Urothelium cell line (cell line): ENCODE data around the gene NLRC3.

Source experiments
- DNase-seq: peaks from one replicate; pipeline ENCODE4 v3.0.0; 2011; ENCODE audit warnings: low spot score, mixed read lengths
- FAIRE-seq: peaks from 2 replicates; lab custom pipeline; 2011; peaks lifted over from hg19 to GRCh38; lab: Jason Lieb, UNC

Gene NLRC3

DNA sequence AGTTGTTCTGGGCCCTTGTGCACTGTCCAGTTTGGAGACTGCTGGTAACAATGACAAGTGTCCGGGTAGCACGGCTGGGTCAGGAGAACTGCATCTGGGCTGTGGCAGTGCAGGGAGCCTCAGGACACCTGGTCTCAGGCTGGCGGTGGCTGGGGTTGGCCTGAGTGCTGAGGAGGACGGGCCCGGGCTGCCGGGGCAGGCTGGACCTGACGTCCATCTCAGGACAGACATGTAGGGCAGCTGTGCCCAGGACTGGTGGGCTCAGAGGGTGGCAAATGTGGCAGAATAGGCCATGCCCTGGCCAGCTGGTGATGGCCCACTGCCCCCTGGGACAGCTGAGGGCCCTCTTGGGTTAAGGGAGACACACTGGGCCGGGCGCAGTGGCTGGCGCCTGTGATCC lies 4.2 kb upstream of the NLRC3 start:
- DNase-seq (no peak), FAIRE-seq (no peak)

DNA sequence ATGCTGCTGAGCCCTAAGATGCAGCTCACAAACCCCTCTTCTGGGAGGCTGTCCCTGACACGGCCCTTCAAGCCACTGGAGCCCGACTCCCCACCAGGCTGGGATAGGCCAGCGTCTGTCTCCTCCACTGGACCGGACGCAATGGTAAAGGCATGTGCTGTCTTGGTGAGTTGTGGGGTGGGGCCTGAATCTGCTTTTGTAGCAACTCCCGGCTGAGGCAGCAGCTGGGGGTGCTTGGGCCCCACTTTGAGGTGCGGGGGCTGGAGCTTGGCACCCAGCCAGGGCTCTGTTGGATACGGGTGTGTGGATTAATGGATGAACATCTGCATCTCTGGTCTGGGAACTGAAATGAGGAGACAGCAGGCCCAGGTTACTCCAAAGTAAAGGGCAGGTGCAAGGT lies 3.5 kb upstream of the NLRC3 start:
- FAIRE-seq (no peak), DNase-seq (no peak)

DNA sequence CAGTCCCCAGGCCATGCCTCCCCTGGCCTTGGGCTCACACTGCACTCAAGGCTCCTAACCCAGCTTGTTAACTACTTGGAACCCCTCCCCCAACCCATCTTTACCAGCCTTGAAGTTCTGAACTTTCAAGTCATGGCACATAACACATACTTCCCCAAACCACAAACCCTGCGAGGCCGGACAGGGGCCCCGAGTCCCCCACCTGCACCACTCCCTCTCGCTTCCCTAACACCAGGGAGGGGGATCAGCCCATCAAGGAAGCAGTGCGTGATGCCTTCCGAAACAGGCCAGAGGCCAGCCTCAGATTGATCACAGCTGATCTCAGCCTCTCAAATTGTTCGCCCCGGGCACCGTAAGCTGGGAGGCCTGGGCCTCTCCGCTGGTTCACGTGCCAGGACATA lies 3.0 kb upstream of the NLRC3 start:
- FAIRE-seq (no peak), DNase-seq (no peak)

DNA sequence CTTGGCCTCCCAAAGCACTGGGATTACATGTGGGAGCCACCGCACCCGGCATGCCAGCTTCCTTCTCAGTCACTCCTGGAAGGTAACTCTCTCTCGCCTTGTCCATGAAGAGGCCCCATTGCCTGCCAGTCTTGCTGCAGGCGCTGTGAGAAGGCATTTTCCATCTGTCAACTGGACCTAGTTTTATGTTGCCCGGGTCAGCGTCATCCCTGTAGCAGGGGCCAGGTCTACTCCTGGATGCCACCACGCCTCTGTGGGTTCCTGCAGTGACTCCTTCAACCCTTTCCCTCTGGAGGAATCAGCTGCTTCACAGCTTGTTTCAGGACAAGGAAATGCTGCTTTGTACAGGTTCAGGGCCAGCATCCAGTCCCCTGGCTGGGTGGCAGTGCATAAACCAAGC lies 2.6 kb upstream of the NLRC3 start:
- DNase-seq (no peak), FAIRE-seq (no peak)

DNA sequence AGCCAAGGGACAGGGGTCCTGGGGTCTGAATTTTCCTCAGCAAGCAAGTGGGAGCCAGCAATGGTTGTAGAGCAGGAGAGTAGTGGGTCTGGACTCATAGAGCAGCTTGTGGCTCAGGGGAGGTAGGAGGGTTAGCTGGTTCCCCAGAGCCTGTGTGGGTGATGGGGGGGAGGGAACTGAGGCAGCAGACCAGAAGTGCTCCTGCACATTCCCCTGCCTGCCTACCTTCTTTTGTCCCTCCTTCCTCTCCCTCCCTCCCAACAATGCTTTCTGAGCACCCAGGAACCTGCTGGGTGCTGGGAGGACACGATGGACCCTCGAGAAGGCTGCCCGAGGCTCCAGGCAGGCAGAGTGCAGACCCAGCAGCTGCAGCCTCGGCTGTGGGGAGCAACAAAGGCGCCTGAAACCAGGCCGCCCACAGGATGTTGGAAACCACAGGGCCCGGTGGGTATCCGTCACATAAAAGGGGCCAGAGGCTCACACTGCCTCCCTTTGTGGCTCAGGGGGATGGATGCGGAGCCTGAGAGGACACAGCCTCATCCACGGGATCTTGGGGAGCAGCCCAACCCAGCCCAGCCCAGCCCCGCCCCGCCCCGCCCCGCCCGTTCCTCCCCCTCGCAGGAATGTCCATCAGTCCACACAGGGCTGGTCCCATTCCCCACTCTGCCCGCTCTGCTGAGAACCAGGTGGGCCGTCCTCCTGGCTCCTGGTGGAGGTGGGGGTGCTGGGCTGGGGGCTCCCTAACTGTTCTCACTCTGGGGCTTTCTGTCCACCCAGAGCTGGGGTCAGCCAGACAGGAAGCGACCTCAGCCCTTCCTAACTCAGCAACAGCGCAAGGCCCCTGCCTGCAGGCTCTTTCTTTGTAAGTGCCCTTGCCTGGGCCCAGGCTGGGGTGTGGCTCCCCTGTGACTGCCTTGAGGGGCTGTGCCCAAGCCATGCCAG lies 1.7 kb upstream of the NLRC3 start:
- FAIRE-seq (no peak), DNase-seq (peak; percentile 30)

DNA sequence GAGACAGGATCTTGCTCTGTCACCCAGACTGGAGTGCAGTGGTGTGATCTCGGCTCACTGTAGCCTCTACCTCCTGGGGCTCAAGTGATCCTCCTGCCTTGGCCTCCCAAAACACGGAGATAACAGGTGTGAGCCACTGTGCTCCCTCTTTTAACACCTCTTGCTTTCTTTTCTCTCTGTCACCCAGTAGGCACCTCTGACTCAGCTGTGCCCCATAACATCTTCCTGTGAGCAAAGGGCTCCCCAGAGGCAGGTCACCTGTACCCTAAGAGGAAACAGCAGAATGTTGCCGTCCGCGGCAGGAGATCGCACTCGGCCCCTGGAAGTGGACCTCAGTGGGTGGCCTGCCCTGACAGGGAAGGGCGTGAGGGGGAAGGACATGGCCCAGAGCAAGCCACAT lies 918 bp upstream of the NLRC3 start:
- no peak for DNase-seq
- FAIRE-seq: no peak

DNA sequence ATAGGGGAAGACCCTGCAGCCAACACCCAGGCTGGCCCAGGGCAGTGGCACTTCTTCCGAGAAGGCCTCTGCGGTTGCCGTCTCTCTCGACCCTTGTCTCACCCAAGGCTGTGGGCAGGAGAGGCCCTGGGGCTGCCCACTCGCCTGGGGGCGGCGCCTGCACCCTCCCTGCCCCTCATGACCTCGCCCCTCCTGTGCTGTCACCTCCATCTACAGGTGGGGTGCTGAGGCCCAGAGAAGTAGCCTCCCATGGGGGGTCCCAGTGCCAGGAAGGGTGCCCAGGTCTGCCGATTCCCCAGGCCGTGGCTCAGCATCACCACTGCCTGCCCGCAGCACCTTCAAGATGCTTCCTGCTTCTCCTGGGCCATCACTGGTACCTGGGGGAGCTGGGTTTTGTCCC lies 992 bp downstream of the NLRC3 start:
- FAIRE-seq (no peak), DNase-seq (no peak)

DNA sequence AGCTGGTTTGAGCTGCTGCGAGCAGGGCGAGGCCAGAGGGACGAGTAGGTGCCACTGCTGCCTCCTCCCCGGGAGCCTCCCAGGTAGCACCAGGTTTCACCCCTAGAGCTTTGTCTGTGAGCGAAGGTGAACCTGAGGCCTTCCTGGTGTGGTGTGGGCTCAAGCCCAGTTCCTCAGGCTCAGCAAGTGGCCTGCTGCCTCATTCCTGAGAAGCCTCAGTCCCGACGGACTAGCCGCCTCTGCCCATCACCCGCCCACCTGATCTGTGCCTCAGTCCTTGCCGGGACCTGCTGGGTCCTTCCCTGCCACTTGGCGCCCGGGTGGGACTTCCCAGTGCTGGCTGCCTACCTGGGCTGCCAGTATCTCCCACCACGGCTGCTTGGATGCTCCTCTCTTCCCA lies 1.7 kb downstream of the NLRC3 start:
- FAIRE-seq: no peak
- no peak for DNase-seq

DNA sequence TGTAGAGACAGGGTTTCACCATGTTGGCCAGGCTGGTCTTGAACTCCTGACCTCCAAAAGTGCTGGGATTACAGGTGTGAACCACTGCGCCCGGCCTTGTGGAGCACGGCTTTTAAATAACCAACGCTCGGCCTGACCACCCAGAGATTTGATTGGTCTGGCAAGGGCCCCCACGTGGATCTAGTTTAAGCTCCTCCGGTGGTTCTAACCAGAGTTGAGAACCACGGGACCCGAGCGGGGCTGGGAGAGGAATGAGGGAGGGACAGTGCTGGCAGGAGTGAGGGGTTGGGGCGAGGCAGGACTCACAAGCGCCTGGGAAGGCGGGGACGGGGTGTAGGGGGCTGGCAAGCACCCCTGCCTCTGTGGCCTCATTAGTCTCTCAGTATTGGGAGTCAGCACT lies 3.0 kb downstream of the NLRC3 start:
- no peak for DNase-seq

DNA sequence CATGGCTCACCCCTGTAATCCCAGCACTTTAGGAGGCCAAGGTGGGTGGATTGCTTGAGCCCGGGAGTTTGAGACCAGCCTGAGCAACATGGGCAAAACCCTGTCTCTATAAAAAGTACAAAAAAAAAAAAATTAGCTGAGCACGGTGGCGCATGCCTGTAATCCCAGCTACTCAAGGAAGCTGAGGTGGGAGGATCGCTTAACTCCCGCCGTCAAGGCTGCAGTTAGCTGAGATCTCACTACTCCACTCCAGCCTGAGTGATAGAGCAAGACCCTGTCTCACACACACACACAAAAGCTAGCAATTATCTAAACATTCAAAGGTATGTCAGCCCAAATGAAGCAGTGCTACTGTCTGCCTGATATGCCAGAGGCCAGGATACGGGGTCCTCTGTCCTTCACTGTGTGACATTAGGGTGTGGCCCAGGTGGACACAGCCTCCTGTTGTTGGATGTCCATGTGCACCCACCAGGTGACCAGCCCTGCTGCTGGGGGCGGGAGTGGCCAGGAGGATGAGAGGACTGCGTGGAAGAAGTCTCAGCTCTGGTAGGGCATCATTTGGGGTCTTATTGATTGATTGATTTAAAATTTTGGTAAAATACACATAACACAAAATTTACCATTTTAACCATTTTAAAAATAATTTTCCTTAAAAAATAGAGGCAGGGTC lies 3.9 kb downstream of the NLRC3 start:
- DNase-seq (no peak), FAIRE-seq (no peak)

More for the DNA sequence above, 3.0 kb downstream of the NLRC3 start:
- no peak for FAIRE-seq

DNA sequence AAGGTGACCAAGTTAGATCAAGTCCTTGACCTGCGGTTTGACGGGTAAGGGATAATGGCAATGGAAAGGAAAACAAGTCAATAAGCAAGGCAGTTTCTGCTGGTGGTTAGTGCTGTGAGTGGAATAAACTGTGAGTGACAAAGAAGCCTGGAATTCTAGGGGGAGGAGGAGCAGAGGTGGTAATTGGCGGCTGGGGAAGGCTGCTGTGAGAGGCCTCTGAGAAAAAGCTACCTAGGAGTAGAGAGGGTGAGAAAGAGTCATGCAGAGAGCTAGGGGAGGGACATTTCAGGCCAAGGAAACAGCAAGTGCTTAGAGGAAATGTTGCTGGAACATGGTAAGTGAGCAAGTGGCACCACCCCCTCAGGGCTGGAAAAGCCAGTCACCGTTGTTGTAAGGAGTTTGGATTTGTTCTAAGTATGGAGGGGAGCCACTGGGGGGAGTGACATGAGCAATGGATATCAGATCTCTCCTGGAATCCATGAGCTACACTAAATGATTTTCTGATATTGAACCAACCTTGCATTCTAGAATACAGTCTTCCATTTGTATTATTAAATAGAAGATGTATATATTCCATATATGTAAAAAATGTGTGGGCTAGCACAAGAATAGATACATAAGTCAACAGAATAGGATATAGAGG lies 6.7 kb downstream of the NLRC3 start:
- no peak for DNase-seq
- FAIRE-seq: no peak

DNA sequence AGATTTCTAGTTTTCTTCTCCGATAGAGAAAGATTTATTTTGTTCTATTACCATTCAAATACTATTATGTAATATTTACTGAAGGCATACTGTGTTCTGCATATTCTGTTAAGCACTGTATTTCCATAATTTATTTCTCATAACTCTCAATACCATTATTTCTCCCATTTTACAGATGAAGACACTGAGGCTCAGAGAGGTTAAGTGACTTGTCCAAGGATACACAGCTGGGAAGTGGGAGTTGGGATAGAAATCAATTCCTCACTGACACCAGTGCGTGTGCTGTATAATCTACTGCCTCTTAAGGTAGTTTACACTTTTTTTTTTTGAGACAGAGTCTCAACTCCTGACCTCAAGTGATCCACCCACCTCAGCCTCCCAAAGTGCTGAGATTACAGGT lies 7.4 kb downstream of the NLRC3 start:
- FAIRE-seq (no peak), DNase-seq (no peak)

DNA sequence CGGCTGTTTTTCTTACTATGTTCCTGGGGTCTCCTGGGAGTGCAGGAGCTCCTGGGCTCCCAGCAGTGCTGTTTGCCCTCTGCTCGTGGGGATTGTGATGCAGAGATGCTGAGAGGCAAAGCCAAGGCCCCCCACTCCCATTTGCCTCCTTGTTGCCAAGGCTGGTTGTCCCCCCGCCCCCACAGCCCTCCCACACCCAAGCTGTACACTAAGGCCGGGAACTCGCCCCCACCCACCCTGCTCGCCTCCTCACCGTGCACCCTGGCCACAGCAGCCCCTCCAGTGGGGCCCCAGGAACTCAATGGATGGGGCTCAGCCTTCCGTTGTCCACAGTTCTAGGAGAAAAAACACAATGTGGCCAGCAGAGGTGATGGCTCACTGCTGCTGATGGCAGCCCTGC lies 10.2 kb downstream of the NLRC3 start:
- FAIRE-seq: no peak

DNA sequence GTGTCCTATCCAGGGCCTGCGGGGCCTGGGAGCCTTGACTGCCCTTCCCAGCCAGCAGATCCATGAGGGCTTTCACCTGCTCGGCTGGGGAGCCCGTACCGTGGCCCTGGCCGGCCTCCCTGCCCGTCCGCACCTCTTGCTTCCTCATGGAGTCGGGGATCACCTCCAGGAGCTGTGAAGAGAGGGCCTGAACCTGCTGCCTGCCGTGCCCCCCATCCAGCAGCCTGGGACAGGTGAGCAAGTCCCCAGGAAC lies 12.4 kb downstream of the NLRC3 start:
- FAIRE-seq (no peak), DNase-seq (no peak)

More for the DNA sequence above, 10.2 kb downstream of the NLRC3 start:
- DNase-seq: no peak

DNA sequence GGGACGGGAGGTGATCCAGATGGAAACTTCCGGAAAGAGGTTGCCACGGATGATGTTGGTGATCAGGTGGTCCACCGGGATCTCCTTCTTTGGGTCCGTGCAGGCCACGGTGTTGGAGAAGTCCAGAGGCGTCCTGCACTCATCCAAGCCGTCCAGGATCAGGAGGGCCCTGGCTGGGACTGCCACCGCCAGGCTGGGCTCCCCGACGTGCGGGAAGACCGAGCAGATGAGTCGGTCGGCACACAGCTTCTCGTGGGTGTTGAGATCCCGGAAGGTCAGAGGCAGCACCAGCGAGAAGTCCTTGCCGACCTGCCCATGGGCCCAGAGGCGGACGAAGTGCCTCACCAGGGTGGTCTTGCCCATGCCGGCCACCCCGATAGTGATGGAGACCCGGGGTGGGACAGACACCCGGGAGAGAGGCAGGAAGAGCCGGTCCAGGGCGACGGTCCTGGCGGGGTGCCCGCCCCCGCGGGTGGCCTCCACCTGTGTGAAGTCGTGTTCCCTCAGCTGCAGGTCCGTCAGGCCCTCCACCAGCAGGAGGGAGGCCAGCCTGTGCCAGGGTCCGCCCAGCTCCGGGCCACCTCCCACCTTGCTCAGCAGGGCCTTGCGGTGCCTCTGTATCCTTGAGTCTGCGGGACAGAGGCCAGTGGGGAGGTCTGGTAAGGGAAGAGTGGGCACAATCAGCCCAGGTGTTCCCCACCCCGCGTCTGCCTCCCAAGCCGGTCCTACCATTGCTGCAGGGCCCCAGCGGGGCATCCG lies 12.9 kb downstream of the NLRC3 start:
- no peak for DNase-seq
- FAIRE-seq: no peak

DNA sequence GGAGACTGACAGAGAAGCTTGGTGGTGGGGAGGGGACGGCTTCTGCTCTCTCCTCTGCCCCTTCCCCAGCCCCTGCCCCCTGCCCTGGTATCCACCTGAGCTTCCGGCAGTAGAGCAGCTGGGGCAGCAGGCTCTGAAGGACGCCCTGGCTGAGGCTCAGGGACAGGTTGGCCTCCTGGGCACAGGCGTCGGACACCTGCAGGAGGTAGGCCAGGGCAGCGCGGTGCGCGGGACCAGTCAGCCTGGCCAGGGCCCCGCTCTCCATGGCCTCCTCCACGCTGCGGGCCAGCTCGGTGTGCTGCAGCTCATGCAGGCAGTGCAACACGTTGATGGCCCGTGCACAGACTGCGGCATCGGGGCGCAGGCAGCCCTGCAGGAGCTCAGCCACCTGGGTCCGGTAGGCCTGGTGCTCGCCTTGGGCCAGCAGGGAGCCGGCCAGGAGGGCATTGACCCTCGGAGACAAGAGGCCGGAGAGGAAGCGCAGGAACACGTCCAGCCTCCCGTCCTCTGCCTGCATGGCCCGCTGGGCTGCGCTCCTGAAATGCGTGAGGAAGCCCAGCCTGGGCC lies 14.2 kb downstream of the NLRC3 start:
- FAIRE-seq (no peak), DNase-seq (no peak)

DNA sequence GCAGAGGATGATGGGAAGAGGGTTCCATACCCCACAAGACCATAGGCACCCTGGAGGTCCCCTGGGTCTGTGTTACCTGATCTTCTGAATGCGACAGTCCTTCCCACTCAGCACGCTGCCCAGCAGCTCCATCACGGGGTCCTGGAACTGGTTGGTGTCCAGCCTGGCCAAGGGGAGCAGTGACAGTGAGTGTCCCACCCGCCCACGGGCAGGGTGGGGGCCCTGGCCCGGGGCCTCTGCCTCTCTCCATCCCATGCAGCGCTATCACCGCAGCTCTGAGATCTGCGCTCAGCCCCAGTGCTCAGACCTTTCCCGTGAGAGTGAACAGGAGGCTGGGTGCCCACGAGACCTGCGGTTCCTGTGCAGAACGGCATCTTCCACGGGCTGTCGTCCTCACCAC lies 15.6 kb downstream of the NLRC3 start:
- no peak for FAIRE-seq

DNA sequence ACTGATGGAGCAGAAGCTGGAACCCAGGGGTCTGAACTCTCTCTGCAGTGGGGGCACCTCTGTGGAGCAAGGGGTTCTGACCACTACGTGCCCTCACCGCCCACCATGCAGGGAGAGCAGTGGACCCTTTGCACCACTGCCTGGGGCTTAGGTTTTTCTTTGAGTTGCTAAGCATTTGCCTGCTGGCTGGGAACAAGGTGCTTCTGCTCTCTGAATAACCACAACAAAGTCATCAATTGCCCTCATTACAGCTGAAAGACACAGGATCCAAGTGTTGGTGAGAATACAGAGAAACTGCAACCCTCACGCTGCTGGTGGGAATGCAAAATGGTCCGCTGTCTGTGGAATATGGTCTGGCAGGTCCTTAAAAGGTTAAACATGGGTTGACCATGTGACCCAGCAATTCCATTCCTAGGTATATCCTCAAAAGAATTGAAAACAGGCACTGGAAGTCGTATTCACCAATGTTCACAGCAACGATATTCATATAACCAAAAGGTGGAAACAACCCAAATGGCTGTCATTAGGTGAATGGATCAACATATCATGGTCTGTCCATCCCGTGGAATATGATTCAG lies 22.8 kb downstream of the NLRC3 start:
- DNase-seq (no peak), FAIRE-seq (no peak)

More for the DNA sequence above, 15.6 kb downstream of the NLRC3 start:
- DNase-seq: no peak

DNA sequence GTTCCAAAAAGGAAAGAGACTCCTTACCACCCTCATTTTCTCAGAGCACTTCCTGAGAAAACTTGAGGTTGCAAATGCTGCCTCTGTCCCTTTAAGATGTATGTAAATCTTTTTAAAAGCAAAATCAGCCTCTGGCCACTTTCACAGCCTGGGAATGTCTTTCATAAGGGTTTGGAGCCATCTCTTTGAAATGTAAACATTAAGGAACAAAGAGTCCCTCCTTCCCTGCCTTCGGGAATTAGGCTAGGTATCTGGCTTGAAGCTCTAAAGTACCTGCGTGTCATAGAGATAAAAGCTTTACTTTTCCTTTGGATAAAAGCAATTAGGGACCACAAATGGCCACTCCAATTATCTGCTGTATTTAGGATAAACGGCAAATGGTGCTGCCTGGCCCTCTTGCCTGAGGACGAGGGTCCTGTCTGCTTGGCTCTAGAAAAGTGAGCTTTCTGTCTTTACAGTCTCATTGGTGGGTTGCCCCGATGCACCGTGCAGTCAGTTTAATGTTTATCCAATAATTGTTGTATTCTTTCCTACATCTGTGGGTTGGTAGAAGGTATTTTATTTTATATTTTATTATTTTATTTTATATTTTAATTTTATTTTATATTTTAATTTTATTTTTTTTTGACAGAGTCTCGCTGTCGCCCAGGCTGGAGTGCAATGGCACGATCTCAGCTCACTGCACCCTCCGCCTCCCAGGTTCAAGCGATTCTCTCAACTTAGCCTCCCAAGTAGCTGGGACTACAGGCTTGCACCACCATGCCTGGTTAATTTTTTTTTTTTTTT lies 23.9 kb downstream of the NLRC3 start:
- no peak for FAIRE-seq
- DNase-seq: no peak
